GM10266 (cell line): Measurements from ENCODE around the gene ZBED2.

ENCODE experiments used
- DNase-seq: peaks from one replicate; pipeline ENCODE4 v3.0.0; 2012; ENCODE audit errors: extremely low spot score
- TF ChIP-seq, protein P1 (sequence below): IDR thresholded peaks from 2 replicates; pipeline ENCODE4 v1.5.1; 2012; ENCODE audit warnings: mild to moderate bottlenecking, low read depth; ENCODE audit not compliant: control insufficient read depth, insufficient read depth; ENCODE audit errors: missing control alignments

ZBED2 gene

GRCh38 chr3:111548756-111549155 is 46.4 kb downstream of the ZBED2 start:
- DNase-seq: no peak
- TF ChIP-seq, protein P1, sequence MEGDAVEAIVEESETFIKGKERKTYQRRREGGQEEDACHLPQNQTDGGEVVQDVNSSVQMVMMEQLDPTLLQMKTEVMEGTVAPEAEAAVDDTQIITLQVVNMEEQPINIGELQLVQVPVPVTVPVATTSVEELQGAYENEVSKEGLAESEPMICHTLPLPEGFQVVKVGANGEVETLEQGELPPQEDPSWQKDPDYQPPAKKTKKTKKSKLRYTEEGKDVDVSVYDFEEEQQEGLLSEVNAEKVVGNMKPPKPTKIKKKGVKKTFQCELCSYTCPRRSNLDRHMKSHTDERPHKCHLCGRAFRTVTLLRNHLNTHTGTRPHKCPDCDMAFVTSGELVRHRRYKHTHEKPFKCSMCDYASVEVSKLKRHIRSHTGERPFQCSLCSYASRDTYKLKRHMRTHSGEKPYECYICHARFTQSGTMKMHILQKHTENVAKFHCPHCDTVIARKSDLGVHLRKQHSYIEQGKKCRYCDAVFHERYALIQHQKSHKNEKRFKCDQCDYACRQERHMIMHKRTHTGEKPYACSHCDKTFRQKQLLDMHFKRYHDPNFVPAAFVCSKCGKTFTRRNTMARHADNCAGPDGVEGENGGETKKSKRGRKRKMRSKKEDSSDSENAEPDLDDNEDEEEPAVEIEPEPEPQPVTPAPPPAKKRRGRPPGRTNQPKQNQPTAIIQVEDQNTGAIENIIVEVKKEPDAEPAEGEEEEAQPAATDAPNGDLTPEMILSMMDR: no peak

GRCh38 chr3:111548092-111548491 is 47.1 kb downstream of the ZBED2 start:
- peak; percentile 17 for DNase-seq
- TF ChIP-seq, protein P1: no peak

- DNase-seq: peak; percentile 14
- TF ChIP-seq, protein P1: no peak
These were observed 47.5 kb downstream of the ZBED2 start for GRCh38 chr3:111547631-111548030.

- TF ChIP-seq, protein P1: no peak
- DNase-seq: no peak
These were observed 49.8 kb downstream of the ZBED2 start for GRCh38 chr3:111545349-111545748.
